NCI-H146 treated with DMSO at 0.1 percent for 48 hours (cell line): ENCODE results near the gene METTL23.
"Not testable (repeated sequence)": the region's sequence is repeated elsewhere in the genome, so short reads cannot be mapped to it uniquely, and the experiment has no call there.

Source experiments
- DNase-seq: peaks from one replicate; lab custom pipeline; 2025; ENCODE audit not compliant: unreplicated experiment; lab: John Stamatoyannopoulos, UW

Gene METTL23

DNA sequence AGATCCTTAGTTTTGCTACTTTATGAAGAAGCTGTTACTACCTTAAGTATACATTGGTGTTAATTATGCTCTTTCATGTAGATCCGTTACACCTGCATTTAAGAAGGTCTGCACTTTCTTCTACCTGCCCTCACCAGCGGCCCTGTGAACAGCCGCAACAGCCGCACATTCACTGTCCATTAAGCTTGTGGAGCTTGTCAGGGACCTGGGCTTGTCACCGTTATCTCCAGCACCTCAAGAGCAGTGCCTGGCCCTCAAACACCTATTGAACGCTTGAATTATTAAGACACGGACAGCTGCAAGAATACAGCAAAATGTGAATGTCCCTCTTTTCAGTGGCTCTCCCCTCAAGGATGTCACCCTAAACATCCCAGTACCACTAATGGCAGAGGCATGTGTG, 12.9 kb upstream of the METTL23 start:
- no peak for DNase-seq

DNA sequence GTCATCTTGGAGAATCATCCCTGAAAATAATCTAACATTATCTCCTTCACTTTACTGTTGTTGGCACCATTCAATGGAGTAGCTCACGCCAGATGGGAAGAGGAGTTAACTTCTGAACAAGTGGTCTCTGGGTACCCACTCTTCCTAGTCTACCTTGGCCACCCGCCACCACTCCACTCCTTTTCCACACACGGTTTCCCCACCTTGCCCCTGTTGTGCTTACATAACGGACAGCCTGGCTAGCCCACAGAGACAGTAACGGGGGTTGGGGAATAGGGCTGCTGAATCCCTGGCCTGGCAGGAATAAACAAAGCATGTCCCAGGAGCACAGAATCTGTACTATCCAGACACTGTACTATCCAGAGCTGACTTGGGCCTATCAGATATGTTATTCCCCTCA, 12.3 kb upstream of the METTL23 start:
- no peak for DNase-seq

DNA sequence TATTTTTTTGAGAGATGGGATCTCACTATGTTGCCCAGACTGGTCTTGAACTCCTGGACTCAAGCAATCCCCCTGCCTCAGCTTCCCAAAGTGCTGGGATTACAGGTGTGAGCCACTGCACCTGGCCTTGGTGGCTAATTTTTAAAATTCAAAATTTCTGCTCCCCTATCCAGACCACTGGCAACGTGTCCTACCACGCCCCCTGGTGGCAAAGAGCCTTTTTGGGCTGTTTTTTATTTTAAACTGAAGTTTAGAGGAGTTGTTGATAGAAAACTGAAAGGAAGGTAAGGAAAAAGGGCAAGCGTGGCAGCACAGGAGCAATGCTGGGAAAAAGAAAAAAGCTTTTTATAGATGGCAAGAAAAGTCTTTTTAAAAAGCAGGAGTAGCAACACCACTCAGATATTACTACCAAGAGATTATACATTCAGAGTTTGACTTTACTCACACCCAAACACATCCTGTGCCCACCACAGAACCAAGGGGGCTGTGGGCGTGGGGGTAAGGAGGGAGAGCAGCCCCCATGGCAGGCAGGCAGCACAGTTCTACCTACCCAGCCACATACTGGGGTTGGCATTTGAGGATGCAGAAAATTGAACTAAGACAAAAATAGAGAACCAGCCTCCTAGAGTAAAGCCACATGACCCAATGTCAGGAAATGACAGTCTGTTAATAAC, 11.7 kb upstream of the METTL23 start:
- DNase-seq: no peak

DNA sequence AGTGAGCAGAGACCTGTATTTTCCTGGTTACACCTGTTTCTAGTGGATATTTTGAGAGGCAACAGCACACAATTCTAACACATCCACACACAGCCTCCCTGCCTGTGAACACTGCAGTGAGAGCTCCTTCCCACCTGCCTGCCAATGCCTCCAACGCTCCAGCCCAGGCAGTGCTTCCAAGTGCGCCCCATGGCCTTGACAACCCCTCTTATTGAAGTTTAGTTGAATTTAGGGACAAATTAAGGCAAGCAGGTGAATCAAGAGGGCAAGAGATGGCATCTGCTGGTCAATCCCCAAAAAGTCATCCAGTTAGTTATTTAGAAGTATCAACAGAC, 11.2 kb upstream of the METTL23 start:
- no peak for DNase-seq

DNA sequence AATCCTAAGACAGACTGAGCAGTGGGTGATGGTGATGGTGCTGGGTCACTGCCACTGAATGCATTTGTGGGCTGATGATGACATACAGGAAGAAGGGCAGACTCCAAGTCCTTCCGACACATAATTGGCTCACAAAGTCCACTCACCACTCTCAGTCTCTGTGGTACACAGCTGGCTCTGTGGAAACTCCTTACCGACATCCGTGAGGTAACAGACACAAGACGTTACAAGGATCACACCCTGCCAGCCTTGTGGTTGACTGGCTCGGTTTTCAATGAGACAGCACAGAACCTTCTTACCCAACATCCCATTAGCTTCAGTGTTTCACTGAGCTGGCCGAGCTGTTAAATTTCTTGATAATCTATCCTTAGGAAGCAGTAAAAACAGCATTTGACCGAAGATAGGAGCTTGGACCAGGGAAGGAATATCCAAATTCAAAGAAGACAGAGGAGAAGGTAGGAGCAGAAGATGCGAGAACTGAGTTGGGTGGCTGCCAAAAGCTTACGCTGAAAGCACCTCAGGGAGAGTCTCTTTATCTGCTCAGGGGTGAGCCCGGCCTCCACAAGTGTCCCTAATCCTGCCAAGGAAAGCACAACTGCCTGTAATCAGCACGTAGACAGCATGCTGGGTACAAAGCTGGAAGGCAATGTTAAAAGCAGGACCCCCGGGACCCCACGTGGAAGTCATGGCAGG, 10.3 kb upstream of the METTL23 start:
- DNase-seq: no peak

DNA sequence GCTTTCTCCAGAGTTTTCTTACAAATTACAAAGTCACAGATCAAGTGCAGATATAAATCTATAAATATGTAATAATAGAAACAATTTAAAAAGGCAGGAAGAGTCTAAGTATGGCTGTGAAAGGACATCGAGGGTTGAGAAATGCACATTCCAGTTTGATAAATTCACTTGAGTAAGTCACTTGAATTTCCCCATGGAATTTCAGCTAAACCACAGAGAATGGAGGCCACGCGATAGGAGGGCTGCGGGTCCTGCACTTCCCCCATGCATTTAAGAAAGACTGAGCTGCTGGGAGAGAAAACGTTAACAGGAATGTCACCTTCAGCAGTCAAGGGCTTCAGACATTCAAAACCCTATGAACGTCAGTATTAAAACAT, 9.8 kb upstream of the METTL23 start:
- DNase-seq: no peak

DNA sequence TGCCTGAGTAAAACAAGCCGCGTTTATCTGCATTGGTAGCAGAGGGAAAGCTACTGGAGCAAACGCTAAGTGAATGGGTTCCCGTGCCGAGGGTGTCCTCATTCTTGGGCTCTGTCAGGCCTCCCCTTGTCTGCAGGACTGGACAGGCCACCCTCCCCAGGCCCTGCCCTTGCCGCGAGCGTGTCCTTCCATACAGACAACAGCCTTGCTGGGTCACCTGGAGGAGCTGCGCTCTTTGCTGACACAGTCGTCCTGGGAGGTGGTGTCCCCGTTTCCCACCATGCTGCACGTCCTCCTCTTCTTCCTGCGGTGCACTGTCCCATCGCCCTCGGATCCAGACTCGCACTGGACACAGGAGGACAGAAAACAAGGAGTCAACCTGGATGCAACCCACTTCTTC, 8.1 kb upstream of the METTL23 start:
- no peak for DNase-seq

DNA sequence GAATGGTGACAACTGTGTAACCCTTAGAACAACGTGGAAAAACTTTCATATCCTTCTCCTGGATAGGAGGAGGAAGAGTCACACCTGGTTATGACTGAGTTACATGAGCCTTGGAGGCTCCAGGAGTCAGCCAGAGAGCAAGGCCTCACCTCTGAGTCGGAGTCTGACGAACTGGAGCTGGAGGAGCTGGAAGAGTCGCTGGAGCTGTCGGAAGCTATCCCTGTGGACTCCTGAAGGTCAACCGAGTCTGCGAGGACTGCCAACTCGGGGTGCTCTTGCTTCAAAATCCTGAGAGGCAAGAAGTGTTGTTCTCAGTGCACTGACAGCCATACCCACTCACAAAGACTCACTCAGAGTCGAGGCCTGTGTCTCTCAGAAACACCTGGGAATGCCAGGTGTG, 6.4 kb upstream of the METTL23 start:
- no peak for DNase-seq

DNA sequence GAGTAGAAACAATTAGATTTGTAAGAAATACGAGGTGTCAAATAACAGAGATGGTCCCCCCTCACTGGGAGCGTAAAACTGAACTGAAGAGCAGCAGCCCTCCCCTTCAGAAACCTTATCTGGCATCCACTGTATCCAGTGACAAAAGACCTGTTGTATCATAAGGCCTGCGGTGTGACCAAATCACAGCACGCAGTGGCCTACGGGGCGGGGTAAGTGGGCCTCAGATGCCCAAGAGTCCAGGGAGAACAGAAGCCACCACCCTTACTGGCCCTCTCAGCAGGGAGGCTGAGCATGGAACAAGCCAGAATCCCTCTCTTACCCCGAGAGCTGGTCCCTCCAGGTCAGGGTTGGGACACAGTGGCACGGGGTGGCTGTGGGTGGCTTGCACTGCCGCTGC, 5.7 kb upstream of the METTL23 start:
- DNase-seq: no peak

DNA sequence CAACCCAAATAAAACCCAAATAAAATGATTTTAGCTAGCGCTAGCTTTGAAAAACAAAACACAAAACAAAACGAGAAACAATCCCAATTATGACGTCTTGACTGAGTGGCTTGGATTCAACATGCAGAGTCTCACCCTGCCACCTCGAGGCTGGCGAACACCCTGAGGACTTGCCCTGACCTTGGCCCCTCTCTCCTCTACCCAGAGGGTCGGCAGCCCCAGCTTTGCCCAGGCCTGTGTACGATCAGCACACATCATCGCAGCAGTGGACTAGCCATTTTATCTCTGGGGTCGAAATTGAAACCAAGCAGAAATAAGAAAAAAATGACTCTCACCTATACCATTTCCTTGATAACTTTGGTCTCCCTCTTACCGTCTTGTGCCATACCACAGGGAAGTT, 5.2 kb upstream of the METTL23 start:
- DNase-seq: no peak

DNA sequence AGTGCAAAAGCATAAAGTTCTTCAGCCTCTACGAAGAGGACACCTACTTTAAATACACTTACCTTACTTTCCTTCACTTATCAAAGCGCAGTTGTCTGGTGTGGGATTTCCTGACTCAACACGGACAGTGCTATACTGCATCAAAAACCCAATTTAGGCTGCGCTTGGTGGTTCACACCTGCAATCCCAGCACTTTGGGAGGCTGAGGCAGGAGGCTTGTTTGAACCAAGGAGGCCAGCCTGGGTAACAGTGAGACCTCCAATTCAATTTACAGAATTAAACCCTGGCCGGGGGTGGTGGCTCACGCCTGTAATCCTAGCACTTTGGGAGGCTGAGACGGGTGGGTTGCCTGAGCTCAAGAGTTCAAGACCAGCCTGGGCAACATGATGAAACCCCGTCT, 4.4 kb upstream of the METTL23 start:
- no peak for DNase-seq

DNA sequence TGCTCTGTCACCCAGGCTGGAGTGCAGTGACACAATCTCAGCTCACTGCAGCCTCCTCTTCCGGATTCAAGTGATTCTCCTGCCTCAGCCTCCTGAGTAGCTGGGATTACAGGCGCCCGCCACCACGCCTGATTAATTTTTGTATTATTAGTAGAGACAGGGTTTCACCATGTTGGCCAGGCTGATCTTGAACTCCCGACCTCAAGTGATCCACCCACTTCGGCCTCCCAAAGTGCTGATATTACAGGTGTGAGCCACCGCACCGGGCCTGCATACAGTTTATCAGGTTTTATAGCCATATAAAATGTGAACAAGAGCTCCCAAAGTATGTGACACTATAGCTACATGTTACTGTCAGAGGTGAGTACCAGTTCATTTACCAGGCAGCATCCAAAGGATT, 3.7 kb upstream of the METTL23 start:
- DNase-seq: not testable (repeated sequence)

DNA sequence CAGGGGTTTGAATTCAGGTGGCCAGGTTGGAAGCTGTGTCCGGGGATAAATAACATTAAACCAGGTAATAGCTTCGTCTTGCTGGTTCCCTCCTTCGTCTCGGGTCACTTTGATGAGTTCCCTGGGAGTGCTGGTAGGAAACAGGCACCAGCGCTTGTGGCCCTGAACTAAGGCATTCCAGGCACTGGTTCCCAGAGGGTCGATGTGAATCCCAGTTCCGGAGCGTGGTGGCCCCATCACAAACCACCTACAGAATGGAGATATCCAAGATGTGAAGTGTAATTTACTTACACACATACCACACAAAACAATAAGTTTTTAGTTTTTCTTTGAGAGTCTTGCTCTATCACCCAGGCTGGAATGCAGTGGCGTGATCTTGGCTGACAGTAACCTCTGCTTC, 2.8 kb upstream of the METTL23 start:
- no peak for DNase-seq

DNA sequence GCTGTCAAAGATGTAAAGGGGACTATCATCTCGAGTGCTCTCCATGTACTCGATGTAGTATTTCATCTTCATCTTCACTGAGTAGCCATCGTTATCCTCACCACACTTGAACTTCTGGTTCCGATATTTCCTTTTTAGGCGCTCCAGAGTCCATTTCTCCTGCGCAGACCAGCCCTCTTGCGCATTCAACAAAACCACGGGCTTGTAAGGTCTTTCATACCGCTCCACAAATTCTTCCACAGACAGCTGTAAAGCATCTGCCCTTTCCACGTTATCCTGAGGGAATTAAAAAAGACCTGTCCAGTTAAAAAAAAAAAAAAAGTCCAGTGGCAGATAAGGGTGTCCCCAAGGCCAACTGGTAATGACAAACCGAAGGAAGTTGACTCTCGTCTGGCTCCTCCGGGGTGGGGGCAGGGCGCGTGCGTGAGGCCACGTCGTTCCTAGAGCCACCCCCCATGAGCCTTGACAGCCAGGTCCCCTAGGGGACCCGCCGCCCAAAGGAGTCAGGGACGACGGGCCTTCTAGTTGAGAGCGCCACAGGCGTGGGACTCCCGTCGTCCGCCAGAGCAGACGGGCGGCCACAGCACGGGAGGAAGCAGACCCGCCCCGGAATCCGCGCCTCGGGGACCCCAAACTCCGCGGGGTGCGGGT, 934 bp upstream of the METTL23 start:
- DNase-seq: no peak

DNA sequence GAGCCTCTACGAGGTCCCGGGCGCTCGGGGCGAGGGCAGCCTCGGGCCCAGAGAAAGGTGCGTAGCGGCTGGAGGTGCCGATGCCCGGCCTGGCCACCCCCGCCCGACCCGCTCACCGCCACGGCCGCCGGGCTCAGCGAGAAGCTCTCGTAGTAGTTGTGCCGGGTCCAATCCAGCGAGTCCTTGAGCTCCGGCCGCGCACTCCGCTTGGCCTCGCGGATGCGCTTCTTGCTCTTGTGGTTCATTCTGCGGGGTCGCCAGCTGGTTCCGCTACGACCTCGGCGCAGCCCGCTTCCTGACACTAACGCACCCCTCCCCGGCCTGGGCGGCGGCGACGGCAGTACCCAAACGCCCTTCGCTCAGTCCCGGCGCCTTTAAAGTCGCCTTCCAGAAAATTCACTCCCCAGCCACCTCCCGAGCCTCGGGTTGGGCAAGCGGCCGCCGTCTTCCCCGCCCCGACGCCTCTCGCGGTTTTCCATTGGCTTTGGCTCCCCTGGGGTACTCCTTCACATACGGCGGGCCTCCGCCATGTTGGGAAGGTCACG, 336 bp upstream of the METTL23 start, which contains the start of gene JMJD6:
JMJD6 (minus strand) TSS at position 376 of the 545 bp plus-strand sequence; CDS start at position 245, 131 bp downstream.
- DNase-seq: peak; percentile 96

DNA sequence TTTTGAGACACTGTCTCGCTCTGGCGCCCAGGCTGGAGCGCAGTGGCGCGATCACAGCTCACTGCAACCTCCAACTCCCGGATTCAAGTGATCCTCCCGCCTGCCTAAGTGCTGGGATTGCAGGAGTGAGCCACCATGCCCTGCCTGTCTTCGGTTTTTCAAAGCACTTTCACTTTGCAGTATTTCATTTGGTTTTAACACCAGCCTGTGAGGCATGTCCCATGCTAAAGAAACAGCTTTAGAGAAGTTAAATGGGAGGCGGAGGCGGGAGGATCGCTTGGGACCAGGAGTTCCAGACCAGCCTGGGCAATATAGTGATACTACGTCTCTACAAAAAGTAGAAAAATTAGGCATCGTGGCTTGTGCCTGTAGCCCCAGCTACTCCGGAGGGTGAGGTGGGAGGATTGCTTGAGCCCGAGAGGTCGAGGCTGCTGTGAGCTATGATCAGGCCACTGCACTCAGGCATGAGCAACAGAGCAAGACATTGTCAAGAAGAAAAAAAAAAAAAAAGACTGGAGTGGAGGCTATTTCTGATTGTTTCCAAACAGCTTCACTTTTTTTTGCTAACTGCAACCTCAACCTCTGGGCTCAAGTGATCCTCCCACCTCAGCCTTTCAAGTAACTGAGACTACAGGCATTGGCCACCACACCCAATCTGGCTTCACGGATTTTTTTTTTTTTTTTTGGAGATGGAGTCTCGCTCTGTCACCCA, 1.3 kb downstream of the METTL23 start:
- DNase-seq: no peak

DNA sequence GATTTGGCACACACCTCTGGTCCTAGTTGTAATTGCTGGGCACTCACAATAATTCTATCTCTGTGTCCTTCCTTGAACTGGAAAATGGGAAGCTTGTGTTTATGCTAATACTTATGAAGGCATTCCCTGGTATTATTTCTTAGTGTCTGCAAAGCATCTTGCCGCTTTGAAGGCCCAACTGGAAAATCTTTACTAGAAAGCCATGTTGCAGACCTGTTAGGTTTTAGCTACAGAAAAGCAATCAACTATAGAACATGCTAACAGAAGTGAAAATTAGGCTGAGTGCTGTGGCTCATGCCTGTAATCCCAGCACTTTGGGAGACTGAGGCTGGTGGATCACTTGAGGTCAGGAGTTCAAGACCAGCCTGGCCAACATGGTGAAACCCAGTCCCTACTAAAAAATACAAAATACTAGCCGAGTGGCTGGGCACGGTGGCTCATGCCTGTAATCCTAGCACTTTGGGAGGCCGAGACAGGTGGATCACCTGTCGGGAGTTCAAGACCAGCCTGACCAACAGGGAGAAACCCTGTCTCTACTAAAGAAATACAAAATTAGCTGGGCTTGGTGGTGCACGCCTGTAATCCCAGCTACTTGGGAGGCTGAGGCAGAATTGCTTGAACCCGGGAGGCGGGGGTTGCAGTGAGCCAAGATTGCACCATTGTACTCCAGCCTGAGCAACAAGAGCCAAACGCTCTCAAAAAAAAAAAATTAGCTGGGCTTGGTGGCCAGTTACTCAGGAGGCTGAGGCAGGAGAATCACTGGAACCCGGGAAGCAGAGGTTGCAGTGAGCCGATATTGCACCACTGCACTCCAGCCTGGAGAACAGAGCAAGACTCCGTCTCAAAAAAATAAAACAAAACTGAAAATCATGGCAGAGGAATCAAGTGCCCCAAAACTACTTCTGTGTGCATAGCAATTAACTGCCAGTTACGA, 5.4 kb downstream of the METTL23 start:
- DNase-seq: not testable (repeated sequence)

DNA sequence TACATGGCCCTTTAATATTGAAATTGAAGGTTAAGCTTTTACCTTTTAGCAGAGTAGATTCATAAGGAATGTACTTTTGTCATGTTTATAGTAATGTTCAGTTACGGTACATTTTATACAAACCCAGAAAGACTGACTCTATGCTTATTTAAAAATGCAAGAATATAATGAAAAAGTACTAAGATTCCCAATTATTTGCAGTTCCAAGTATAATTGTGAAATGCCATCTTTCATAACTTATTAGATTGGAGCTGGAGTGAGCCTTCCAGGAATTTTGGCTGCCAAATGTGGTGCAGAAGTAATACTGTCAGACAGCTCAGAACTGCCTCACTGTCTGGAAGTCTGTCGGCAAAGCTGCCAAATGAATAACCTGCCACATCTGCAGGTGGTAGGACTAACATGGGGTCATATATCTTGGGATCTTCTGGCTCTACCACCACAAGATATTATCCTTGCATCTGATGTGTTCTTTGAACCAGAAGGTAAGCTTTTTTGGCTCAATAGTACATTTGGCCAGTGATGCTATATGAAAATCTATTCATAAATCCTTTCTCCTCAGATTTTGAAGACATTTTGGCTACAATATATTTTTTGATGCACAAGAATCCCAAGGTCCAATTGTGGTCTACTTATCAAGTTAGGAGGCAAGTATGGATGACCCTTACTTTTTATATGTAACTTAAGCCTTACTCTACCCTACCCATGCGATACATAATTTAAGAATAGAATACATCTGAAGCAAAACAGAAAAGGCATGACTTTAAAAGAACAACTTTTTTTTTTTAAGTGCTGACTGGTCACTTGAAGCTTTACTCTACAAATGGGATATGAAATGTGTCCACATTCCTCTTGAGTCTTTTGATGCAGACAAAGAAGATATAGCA, 6.3 kb downstream of the METTL23 start:
- DNase-seq: no peak

DNA sequence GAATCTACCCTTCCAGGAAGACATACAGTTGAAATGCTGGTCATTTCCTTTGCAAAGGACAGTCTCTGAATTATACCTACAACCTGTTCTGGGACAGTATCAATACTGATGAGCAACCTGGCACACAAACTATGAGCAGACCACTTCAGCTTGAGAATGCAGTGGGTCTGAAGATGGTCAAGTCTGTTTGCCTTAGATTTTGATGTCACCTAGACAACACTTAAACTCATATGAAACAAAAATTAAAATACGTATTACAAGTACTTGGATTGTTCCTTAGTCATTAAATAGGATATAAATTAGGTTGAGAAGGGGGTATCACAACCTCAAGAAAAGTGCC, 6.9 kb downstream of the METTL23 start:
- DNase-seq: no peak
